Activated T-cell treated with anti-CD3 and anti-CD28 coated beads for 48 hours (primary cell): ENCODE results near the gene LRP1B.

Experiments used
- DNase-seq: peaks from one replicate; pipeline ENCODE4 v3.0.0-alpha.2; 2020; ENCODE audit warnings: low read depth

Gene LRP1B

DNA sequence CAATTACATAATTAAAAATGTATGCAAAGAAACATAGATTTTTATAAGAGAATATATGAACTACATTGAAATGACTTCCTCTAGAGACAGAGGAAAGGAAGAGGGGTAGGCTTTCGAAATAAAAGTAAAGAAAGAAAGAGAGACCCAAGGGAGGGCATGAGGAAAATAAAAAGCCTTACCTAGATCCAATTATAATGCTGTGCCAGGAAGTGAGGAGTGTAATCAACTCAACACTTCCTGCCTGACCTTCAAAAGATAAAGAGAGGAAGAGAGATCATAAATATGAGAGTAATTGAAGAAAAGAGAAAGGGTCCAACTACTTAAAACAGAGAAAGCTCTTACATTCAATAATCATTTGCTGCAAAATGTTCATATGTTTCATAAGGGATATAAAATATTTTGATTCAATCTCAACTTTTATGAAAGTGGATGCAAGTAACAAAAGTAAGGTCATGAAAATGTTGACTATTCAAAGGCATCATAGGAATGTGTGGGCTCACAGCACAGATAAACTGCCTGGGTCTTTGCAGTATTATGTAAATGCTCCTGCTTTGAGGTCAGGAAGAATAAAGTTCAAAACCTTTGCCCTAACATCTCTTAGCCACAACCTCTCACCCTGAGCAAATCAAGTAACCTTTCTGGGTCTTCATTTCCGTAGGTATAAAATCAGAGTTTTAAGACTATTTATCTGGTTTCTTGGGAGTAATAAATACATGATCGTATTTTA lies 1237.7 kb downstream of the LRP1B start:
- no peak for DNase-seq

DNA sequence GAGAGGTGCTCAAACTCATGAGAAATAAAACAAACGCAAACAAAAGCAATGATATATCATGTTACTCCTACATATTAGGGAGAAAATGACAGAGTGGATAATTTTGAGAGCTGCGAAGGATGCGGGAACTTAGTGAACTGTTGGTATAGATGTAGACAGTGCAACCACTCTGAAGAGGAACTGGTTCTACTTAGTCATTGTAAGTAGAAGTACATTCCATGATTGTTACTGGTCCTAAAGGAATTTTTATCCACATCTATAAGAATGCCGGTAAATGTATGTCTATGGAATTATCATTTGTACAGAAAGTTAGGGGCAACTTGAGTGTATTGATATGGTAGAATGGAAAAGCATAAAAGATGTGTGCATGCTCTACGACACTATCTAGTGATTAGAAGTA lies 1238.4 kb downstream of the LRP1B start:
- DNase-seq = no peak

DNA sequence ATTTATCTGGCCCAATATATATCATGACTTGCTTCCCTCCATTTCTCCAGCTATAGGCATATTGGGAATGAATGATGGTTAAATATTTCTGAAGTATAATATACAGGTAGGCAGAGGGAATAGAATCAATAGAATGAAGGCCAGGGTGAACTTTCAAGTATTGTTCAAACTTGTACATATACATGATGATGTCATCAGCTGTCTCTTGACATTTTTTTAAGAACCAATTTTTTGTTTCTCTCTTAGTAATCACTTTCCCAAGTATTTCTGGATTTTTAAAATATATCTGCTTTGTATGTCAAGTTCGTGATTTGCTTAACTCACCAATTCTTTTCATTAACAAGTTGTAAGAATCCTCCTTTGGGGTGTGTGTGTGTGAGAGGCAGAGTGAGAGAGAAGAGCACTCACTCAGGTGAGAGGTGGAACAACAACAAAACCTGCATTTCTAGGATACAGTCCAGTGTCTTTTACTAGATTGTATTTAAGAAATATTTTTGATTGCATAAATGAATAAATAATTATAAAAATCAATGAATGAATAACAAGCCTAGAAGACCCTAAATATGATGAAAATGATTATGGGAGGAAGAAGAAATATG lies 1239.1 kb downstream of the LRP1B start:
- DNase-seq = no peak

DNA sequence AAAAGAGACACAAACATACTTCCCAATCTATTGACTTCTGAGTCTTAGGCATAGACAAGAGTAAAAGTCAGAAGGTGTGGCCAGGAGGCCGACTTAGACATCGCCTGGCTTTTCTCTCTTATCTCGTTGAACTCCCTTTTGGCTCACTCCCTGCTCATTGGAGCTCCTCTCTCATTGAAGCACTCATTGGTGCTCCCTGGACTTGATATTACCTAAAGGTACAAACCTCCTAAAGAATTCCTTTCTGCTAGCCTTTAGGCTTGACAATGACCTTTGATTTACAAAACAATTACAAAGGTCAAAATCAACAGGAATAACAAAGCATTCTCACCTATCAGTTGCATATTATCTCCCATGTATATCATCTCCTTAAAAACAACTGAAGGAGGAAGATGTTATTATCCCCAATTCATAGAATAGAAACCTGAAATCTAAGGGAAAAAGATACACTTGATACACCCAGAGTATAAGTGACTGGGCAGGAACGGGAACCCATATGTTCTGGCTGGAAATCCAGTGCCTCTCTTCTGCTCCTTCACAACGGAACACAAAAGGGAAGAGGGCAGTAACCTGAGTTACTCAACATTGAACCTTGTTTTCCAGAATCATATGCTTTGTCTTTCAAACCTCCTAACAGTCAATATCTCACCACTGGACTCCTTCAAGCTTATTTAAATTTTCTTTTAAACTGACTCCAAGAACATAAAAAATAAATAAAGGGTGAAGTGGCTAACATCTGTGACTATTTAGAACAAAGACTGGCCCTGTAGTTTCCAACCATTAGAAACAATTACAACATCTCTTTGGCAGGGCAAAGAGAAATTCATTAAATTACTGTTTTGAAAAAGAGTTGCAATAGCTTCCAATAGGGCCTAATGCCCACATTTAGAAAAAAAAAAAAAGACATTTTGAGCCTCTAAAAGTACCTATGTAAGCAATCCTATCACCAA lies 1247.9 kb downstream of the LRP1B start:
- no peak for DNase-seq

DNA sequence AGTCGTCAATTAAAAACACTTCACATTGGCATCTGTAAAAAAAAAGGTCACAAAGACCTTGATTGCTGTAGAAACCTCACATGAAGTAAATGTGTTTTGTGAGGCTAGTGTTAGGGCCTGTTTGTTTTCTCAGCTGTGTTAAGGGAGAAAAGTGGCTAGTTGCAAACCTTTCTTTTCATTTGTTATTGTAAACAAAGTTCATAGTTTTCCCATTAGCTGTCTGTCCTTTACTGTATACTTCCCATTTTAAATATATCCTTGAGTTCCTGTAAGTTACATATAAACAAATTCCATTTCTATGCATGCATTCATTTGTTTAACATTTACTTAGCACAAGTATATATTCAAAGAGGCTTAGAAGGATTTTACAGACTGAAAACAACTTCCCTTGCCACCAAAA lies 1250.2 kb downstream of the LRP1B start:
- DNase-seq = no peak

DNA sequence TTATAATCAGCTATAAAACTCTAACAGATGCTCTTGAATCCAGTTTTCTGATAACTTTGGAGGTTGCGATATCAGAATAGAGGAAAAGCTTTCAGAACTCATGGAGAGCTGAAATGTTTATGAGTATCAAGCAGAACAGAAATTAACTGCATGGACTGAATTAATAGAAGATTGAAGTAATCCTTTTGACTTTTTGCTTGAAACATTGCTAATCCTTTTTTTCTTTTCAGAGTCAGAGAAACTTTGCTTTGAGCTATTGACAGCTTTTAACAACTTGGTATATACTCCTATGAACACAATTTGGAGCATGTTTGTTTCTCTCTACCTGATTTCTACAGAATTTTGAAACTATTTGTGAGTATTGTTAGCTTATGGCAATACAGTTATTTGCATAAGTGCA lies 1254.8 kb downstream of the LRP1B start:
- DNase-seq = no peak

DNA sequence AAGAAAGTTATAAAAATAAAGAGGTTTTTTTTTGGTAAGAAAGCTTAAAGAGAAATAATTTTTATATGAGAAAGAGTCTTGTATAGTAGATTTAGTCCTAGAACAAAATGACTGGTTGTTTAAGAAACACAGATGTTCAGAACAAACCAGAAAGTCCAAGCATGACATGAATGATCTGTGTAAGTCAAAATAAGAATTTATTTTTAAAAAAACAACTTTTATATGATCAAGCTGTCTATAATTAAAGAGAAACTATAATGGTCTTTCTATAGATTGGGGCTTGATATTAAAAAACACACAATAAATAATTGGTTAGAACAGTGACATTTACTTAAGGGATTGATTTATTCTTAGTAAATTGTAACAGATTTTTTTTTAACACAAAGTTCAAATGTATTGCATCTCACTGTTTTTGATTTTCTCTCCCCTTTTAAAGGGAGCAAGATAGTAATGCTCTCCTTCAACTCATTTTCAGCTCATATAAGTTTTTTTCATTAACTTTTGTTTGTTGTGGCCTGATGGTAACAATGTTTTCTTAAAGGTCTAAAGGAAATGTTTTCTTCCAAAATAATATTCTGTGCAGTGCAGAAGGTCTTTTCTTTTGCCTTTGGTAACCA lies 1256.8 kb downstream of the LRP1B start:
- DNase-seq = no peak

DNA sequence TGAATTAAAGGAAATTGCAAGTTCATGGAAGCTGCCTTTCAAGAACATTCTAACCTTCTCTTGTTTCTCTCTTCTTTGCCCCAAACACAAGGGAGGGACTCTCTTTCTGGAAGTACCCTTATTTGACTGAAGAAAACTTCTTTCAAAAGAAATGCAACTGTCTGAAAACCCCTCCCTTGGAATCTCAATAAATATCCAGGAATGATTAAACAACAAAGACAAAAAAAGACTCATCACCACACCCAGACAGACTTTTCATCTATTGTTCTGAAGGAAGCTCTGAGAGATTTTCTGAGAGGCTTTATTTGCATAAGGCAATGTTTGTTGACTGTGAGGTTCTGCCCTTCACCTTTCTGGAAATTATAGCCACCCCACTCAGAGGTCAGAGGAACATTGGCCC lies 1260.9 kb downstream of the LRP1B start:
- no peak for DNase-seq

DNA sequence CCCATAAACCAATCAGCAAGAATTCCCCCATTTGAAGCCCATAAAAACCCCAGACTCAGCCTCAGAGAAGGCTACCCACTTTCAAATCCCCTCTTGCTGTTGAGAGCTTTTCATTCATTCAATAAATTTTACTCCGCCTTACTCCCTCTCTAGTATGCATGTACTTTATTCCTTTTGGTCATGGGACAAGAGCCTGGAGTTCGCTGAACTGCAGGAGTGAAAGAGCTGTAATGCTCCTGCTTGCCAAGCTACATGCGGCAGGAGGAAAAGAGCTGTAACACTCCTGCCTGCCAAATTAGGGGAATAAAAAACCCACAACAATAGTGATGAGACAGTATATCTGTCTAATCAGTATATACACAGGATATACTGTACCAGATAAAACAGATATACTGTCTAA lies 1261.7 kb downstream of the LRP1B start:
- DNase-seq = no peak

DNA sequence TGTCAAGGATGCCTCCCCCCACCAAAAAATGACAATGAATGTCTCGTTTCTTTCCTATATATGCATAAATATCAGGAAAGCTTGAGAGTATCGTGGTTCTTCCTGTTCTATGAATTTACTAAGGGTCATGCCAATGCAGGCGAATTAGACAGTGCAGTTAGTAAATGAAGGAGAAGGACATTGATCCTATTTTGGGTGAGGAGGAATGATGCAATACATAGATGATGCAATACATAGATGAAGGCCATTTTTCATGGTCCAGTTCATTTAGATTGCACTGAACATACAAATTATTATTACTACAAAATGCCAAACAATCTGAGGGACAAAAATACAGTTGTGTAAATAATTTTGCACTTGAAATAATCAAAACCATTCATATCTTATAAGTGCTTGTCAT lies 1265.0 kb downstream of the LRP1B start:
- no peak for DNase-seq

DNA sequence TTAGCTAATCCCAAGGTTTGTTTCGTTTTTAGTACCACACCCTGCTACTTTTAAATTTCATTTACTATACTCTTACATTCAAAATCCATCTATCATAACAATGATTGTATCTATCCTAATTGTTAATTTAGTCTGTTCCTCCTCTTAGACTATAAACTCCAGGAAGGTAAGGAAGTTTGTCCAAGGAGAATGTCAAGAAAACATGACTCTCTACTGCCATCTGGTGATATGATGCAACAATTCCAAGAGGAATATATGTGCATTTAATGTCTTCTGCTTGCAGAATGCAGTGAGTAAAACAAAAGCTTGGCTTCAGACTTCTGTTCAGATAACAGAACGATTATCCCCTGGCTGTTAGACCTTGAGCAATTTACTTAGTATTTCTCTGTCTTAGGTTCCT lies 1267.1 kb downstream of the LRP1B start:
- no peak for DNase-seq

DNA sequence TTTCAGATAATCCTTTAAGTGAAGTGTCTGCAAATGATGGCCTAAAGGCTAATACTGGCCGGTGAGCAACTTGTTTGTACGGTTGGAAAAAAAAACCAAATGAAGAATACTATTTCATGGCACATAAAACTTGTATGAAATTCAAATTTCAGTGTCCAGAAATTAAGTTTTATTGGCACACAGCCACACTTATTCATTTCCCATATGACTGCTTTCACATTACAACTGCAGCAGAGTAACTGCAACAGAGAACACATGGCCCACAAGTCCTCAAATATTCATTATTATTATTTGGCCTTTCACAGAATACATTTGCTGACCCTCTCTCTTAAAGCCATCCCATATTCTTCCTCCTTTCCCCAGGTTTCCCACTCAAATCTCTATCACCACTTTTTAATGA lies 1268.6 kb downstream of the LRP1B start:
- DNase-seq = no peak

DNA sequence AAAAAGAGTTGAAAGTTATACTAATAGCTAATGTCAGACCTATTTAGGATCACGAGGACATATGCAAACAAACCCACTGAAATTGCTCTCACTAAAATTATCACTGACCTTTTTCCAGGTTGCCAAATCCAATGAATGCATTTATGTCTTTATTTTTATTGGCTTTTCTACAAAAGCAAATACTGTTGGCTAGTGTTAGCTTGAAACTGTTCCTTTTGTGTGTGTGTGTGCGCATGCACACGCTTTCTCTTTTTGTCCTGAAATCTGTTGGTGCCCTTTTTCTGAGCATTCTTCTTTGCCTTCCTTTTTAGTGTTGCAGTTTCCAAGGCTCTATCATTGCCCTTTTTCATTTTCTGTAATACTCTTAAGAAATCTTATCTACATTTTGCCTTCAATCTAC lies 1269.2 kb downstream of the LRP1B start:
- no peak for DNase-seq

DNA sequence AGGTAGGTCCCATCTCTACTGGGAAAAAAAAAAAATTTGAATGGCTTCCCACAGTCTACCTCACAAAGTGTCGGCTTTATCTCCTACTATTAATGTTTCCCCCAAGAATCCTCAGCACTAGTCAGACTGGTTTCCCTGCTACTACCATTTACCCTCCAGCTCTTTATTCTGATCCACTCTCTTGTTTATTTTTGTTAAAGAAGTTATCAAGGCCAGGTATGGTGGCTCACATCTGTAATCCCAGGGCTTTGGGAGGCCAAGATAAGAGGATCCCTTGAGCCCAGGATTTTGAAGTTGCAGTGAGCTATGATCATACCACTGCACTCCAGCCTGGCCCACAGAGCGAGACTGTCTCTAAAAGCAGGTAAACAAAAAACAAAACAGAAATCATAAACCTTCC lies 1275.3 kb downstream of the LRP1B start:
- DNase-seq = no peak

DNA sequence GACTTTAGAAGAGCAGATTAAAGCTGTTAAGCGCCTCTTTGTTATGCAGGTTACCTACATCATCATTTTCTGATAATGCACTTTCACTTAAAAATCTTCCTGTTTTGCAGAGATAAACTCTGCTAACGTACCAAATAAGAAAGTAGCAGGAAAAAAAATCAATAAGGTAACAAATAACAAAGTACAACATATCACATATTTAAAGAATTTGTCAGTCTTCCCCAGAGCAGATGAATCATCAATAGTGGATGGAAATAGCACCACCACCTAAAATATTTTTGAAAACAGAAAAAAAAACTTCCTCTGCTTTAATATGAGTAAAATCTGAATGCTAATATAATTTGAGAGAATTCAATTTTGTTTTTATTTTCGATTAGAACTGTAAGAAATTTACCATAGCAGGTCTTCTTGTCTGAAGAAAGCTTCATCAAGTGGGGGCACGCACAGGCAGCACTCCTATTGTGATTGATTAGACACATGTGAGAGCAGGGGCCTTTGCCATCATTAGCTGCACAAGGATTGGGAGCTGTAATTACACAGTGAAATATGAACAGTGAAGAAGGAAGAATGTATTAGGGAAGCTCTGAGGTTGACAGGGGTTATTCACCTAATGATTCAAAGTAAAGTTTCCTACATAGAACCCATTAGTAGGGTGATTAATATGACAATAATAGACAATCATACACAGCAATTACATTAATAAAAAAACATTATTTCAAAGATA lies 1279.4 kb downstream of the LRP1B start:
- DNase-seq = no peak

DNA sequence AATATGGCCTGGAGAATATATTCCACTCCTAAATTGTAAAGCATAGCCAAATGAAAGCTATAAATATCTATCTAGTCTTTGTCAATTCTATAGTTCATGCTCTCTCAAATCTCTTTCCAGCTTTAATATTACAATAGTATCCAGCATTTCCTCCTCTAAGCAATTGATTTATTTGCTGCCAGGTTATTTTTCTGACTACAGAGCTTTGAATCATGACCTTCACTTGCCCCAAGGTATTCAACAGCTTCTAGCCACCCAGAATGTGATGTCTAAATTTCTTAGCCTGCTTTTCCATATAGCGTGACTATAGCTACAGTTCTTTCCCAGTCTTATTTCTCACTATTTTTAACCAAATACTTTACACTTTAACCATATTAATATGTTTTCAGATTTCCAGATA lies 1287.6 kb downstream of the LRP1B start:
- DNase-seq = no peak

DNA sequence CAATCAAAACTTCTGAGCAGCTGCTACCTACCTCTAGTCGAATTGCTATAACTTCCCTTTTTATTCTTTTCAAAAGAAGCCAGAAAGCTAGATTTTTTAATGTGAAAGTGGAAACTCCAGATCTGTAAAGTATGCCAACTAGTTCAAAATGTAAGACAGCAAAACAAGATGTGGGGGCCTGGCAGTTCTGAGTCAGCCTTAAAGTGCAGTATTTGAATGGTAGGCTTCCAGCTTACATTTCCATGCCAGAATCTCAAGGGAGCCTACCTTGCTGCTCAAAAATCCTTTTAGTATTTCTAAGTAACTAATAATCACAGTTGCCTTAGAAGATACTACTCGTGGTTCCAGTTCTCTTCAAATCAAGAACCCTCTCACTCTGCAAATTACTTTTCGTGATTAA lies 1288.7 kb downstream of the LRP1B start:
- DNase-seq = no peak

DNA sequence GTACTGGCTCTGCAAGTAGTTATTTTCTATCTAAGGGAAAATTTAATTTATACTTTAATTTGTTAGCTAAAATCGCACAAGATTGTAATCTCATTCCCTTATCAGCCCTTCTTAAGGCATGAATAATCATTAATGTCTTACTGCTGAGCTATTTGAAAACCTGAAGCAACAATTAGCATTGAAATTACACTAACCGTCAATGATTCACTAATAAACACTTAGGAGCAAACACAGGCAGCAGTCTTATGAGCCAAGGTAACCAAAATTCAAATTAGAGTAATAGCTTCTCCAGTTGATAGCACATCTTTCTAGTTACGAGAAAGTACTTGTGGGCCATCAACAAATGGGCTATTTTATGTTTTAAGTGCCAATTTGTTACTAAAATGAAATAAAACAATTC lies 1289.7 kb downstream of the LRP1B start:
- DNase-seq = no peak

DNA sequence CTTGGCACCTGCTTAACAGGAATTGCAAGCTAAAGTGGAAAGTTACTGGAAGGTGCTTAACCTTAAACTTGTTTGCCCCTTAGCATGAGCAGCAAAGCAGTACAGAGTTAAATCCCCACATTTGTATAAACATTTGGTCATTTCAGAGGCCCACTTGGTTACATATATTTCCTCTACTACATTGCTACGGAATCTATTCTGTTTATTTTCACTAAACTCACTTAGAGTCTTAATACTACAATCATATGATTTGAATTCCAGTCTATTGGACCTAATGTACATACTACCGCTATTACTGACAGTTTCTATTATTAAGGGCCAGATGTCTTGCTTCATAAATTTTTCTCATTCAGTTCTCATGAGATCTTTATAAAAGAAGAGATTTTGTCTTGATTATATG lies 1294.0 kb downstream of the LRP1B start:
- no peak for DNase-seq

DNA sequence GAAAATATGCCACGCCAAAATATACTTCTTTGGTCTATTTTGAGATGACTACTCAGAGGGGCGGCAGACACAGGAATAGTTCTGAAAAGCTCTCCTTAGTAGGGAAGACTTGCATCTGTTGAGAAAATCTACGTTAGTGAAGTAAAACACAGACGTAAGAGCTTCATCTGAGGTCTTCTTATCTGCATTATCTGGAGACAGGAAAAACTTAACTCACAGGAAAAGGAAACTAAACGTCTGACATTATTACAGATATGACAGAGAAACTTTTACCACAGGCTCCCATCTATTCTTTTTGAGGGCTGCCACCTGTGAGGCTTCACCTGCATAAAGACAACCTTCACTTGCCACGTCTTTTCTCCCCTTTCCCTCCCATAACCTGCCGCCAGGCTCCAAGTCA lies 1295.7 kb downstream of the LRP1B start:
- no peak for DNase-seq

DNA sequence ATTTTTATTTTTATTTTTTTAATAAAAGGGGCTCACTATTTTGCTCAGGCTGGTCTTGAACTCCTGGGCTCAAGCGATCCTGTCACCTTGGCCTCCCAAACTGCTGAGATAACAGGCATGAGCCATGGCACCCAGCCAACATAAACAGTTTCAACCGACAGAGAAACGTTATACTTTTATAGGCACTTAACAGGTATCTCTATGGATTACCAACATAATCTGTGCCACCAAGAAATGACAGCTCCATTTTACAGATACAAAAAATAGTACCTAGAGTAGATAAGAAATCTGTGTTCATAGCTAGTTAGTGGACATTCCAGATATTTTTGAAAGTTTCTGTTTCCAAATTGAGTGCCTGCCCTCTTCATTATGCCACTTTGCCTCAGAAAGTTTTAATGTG lies 1316.7 kb downstream of the LRP1B start:
- DNase-seq = no peak

DNA sequence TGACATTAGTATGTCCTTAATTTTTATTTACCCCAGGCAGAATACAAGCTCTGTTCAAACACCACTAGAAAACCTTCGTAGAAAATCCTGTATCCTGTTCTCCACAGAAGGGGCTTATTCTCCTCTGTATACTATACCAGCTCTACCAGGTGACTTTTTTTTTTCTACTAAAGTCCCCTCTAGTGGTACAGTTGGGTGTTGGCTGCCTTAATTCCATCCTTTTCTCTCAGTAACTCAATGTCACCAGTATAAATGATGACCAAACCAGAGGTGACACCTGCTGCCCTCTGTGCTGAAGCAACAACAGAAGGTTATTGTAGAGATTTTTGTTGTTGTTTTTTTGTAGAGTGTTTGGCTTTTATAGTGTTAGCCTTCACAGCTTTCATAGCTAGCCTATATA lies 1322.0 kb downstream of the LRP1B start:
- DNase-seq = no peak
